Stimulated activated CD8-positive, alpha-beta memory T cell treated with anti-CD3 and anti-CD28 coated beads, Interleukin-15, amount 100 ng/mL, for 24 hours (primary cell): ENCODE data around the gene CEP120.
"Not testable (repeated sequence)": the region's sequence is repeated elsewhere in the genome, so short reads cannot be mapped to it uniquely, and the experiment has no call there.

ENCODE experiments used
- DNase-seq: peaks from one replicate; pipeline ENCODE4 v3.0.0-alpha.2; 2020; ENCODE audit warnings: low read depth

The CEP120 gene

DNA sequence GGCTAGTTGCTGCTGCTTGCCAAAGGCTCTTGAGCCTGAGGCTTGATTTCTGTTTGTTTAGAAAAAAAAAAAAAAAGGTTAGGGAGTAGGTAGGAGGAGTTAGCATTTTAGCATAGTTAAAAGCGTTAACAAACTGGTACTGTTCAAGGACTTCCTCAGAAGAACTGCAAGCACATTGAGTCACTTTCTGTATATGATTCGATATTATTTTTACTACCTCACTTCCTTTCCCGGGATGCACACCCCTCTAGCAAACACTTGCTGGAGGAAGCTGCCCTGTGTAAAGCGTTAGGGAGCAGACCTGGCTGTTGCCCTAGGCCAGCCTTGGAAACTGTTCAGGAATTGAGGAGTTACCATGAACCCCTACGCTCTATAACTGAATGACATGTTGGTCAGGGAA, 15.7 kb upstream of the CEP120 start:
- DNase-seq, result no peak

DNA sequence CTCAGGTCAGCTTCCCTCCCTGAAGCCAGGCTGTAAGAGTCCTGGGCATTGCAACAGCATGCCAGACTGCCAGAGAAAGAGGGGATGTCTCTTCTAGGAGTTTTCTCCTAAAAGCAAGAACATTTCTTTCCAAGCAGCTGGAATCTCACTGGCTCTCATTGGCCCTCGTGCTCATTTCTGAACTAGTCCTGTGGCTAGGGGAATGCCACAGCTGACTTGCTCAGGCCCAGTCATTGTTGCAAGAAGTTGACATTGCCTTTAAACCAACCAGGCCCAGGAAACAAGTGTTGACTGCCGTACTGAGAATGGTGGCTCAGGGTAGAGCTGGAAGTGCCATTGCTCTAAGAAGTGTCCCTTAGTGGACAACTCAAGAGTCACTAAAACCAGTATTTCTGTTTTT, 15.0 kb upstream of the CEP120 start:
- no peak for DNase-seq

DNA sequence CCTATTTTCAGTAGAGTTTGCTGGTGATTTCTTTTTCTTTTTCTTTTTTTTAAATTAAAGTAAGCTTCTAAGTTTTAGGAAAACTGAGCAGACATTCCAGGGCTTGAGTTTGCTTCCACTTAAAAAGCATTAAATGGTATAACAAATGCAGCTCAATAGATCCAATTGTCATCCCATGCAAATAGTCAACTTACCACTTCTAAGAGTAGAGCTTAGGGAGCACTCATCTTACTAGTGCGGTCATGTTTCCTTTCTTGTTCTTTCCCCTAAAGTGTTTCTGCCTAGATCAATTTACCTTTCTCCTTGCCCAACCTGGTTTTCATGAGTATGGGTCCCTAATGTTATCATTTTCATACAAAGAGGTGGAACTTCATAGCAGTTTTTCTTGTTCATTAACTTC, 13.0 kb upstream of the CEP120 start:
- no peak for DNase-seq

DNA sequence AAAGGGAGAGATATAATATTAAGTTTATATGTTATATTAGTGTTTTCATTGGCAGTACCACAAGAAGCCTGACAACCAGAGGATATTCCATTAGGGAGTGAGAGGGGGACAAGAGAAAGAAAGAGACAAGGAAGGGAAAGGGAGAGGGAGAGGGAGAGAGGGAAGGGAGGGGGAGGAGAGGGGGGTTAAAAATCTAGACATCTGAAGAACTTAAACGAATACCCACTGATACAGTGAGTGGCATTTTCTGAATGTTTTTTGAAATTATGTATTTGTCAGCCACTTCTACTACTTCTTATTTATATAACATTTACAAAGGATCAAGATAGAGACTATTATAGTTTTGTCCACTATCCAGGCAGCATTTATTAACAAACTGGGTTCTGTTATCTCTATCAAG, 11.6 kb upstream of the CEP120 start:
- DNase-seq, result no peak

GRCh38 chr5:123433596-123433995, 10.4 kb upstream of the CEP120 start:
- no peak for DNase-seq

GRCh38 chr5:123430441-123430840, 7.2 kb upstream of the CEP120 start:
- not testable (repeated sequence) for DNase-seq

- DNase-seq, result no peak
These were observed 6.8 kb upstream of the CEP120 start for GRCh38 chr5:123429993-123430392.

GRCh38 chr5:123429221-123429954, 6.2 kb upstream of the CEP120 start:
- DNase-seq, result no peak

GRCh38 chr5:123428521-123429220, 5.5 kb upstream of the CEP120 start:
- DNase-seq, result no peak

DNA sequence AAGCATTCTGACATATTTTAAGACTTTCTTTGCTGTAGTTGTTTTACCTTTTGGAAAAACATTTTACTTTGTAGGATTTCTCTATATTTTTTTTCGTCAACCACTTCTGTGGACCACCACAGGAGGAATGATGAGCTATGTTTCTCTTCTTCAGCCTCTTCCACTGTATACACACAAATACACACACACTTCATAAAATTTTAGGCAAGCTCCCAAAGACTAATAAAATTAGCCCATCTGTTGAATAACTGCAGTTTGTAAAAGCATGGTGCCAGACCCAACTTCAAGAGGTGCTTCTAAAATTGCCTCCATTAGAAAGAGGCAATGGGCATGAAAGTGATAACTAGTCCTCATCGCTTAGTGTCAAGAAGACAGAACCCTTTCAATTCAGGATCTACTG, 4.1 kb upstream of the CEP120 start:
- DNase-seq, result no peak

- no peak for DNase-seq
These were observed 2.2 kb upstream of the CEP120 start for GRCh38 chr5:123425431-123425830.

DNA sequence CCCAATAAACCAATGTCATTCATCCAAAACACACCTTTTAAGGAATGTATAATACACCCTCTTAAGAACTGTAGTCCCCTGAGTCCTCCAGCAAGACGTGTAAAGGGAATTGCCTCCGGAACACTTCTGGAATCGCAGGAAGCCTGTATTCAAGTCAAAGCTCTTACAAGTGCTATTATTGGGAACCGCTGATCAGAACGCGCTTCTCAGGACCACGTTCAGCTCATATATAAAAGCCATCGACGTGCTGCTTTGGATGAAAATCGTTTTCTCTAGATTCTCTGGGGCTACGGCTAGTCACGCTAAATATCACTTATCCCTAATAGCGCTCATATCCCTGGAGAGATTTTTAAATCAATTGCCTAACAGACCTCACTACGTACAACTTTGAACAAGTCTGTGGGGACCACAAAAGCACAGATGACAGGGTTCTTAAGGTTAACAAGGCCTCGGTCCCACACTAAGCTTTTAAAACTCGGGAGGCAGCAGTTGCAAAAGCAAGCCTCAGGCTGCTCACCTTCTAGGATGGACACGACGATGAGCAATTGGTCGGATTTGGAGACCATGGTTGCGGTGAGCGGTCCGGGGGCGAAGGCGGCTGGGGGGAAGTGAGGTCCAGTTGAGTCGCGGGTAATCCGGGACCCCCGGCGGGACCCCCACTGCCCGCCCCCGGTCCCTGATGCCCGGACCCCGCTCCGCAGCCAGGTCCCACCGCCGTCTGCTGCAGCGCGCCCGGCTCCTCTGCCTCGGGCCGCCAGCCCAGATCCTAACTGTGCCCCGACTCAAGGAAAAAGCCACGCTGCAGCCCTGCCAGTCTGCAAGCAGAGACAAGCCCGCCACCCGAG, 548 bp downstream of the CEP120 start:
- no peak for DNase-seq

- DNase-seq, result no peak
These were observed 1.4 kb downstream of the CEP120 start for GRCh38 chr5:123421773-123422172.

- no peak for DNase-seq
These were observed 8.2 kb downstream of the CEP120 start for GRCh38 chr5:123414974-123415373.

- no peak for DNase-seq
These were observed 11.0 kb downstream of the CEP120 start for GRCh38 chr5:123412206-123412605.

DNA sequence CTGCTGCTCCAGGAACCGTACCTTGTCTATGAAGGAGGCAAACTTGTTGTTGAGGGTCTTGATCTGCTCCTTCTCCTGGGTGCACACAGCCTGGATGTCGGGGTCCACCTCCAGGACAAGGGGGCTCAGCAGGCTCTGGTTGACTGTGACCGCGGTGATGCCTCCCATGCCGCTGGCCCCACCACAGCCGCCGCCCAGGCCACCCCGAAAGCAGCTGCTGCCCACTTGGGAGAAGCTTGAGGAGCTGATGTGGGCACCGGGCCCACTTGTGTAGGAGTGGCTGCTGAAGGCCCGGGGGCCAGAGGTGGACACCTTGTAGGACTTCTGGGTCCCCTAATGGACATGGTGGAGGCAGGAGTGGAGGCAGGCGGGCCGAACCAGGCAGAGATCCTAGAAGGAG, 21.2 kb downstream of the CEP120 start:
- not testable (repeated sequence) for DNase-seq

- no peak for DNase-seq
These were observed 21.9 kb downstream of the CEP120 start for GRCh38 chr5:123401320-123401719.

- not testable (repeated sequence) for DNase-seq
These were observed 22.3 kb downstream of the CEP120 start for GRCh38 chr5:123400870-123401291.

DNA sequence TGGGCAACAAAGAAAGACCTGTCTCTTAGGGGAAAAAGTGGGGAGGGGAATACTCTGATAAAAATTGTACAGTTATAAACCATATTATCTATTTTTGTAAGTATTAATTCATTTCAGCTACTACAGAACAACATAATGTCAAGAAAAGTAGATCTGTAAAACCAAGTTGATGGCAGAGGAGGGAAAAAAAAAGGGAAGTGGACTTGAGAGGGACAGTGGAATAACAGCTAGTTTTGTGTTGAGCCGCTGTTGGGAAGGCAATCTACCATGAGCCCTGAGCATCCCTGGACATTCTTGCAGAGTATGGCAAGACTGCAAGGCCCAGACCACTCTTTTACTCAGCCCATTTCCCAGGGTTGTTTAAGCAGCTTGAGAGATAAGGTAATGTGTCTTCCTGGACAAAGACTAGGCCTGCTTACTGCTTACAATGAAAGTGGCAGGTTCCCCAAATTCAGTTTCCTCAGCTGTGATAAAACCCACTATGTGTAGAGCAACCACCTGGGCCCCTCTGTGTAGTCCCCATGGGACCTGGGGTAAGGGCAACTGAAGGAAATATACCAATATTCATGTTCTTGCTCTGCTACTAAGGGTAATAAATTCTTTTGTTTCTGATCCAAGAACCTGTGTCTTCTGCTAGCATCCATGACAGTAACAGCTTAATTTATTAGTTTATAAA, 25.0 kb downstream of the CEP120 start:
- no peak for DNase-seq

DNA sequence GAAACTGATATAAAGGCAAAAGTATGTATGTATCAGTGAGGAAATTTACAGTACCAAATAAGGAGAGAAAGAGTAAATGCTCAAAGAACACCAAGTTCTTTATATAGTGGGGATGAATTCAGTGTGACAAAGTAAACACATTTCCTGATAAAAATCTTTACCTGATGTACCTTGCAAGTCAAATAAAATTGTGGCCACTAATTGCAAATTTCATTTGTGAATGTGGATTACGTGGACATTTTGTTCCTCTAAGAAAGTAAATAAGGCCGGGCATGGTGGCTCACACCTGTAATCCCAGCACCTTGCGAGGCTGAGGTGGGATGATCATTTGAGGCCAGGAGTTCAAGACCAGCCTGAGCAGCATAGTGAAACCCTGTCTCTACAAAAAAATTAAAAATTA, 25.7 kb downstream of the CEP120 start:
- DNase-seq, result no peak

DNA sequence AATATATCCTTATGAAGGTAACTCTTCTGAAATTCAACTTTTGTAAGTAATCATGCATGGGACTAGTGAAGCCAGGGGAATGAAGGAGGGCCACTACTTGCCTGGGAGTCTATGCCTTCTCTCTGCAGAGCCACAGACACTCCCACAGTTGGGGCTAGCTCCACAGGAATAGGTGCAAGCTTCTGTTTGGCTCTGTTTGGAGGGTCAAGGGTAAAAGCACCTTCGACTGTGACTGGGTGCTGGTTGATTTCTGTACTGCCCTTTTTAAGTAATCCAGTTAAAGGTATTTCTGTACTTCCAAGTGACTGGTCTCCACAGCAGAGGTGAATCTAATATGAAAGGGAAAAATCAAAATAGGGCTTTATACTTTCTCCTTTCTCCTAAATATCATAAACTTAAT, 32.2 kb downstream of the CEP120 start:
- DNase-seq, result no peak

DNA sequence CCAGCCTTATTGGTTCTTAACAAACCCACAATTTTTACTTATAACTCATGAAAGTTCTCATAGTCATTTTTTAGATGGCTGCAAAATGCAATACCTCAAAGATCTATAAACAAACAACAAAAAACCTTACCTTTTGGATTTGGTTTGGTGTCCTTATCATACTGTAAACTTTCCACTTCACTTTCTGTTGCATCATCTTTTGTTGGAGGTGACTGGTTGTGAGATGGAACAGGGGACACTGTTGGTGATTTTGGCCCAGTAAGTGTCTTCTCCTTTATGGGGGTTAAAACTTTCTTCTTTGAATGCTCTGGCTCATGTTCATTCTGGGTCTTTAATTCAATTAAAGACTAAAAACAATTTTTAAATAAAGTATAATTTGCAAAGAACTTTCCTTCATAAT, 33.4 kb downstream of the CEP120 start:
- no peak for DNase-seq
